SH-SY5Y (cell line): ENCODE results near the gene CASQ2.

ENCODE experiments used
- GATA2 ChIP-seq: IDR thresholded peaks from 2 replicates; pipeline ENCODE4 v1.6.1; 2011; ENCODE audit warnings: mild to moderate bottlenecking, low read depth, low read length
- GATA3 ChIP-seq: IDR thresholded peaks from 2 replicates; pipeline ENCODE4 v1.6.1; 2011; ENCODE audit warnings: low read depth, mild to moderate bottlenecking, low read length, moderate library complexity

DNA sequence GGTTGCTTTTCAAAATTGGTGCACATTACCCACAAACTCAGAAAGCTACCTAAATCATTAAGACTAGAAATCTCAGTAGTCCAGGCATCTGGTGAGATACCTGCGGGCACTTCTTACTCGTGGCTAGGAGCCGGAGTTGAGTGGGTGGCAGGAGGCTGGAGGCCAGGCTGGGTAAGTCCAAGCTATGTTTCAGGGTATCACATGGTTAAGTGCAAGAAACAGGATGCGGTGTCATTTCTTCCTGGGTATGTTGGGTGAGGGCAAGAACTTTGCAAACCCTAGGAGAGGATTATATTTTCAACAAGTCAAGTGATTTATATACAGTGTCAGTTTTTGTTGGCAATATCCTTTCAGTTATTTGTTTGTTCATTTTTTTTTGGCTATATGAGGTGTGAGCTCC is 85.7 kb downstream of the CASQ2 start:
- no peak for TF ChIP-seq GATA3
- no peak for TF ChIP-seq GATA2
